ES-I3 (cell line): ENCODE data around the gene ABHD12.
"Not testable (repeated sequence)": the region's sequence is repeated elsewhere in the genome, so short reads cannot be mapped to it uniquely, and the experiment has no call there.

ENCODE experiments used
- H3K36me3 ChIP-seq: 2 replicates; pipeline ENCODE4 v1.6.1; 2013; ENCODE audit warnings: mild to moderate bottlenecking, low read length, control low read depth, moderate library complexity; ENCODE audit not compliant: insufficient read depth
- H3K4me1 ChIP-seq: 2 replicates; pipeline ENCODE4 v1.6.1; 2013; ENCODE audit warnings: mild to moderate bottlenecking, control low read depth, low read length; ENCODE audit not compliant: insufficient read depth
- H3K9ac ChIP-seq: 2 replicates; pipeline ENCODE4 v1.6.1; 2013; ENCODE audit warnings: low read depth, mild to moderate bottlenecking, low read length, moderate library complexity
- H3K9me3 ChIP-seq: 2 replicates; pipeline ENCODE4 v1.6.1; 2013; ENCODE audit warnings: mild to moderate bottlenecking, low read length, moderate library complexity; ENCODE audit not compliant: control insufficient read depth, insufficient read depth

ABHD12 gene

DNA sequence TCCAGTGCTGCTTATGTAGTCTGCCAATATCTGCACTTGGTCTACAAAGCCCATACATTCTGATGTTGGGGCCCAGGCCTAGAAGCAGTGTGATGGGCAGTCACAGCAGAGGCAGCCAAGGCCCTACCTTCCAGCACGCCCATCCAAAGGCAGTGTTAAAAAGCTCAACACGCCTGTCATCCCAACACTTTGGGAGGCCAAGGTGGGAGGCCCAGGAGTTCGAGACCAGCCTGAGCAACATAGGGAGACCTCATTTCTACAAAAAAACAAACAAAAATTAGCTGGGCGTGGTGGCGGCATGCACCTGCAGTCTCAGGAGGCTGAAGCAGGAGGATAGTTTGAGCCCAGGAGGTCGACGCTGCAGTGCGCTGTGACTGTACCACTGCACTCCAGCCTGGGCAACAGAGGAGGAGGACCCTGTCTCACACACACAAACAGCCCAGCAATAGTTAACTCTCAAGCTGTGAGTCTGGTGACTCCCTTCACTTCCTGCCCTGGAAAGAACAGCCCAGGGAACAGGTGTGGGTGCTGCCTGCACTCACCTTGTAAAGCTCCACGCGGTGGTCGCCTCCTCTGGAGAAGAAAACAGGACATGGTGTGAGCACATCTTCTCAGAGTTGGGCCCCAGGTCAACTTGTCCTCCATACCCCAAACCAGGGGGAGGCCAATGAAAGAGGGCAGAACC lies 74.0 kb downstream of the ABHD12 start:
- no peaks in the 10 kb centered on the region for H3K4me1 ChIP-seq
- H3K9me3 ChIP-seq = no peaks in the 10 kb centered on the region
- H3K36me3 ChIP-seq = peaks cover under 1% of the 10 kb centered on the region; the same call in 1 of the 2 replicates
- H3K9ac ChIP-seq = no peak overlapping the region

DNA sequence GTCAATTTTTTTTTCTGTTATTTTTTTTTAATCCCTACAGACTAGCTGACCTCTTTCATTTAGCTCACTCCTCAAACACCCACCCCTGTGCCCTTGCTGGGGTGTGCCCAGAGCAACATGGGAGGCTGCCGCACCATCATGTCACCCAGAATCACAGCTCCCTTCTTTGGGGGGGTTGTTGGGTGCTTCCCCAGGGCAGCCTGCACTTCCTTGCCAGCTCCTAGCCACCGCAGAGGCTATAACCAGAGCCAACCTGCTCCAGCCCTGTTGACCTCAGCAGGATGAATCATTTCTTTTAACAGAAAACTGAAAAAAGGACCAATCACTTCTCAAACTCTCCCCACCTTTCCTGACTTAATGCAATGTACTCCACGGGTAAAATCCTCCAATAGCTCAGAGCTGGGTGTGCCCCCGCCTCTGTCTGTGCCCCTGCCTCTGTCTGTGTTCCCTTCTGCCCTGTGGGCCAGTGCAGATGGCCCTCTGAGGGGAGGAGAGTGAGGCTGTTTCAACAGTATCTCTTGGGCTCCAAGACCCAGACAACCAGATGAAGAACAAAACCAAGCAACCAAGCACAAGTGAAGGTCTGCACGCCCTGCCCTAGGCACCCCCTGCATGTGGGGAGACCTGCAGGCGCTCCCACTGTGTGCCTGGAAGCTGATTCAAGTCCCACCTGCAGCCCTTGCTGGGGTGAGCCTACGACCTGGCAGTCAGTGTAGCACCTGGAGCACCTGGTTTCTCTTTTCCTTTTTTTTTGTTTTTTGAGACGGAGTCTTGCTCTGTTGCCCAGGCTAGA lies 75.0 kb downstream of the ABHD12 start:
- Histone ChIP-seq H3K36me3 (no peaks in the 10 kb centered on the region), H3K9me3 (no peaks in the 10 kb centered on the region), H3K4me1 (peaks cover 8% of the 10 kb centered on the region), H3K9ac (no peak overlapping the region)

DNA sequence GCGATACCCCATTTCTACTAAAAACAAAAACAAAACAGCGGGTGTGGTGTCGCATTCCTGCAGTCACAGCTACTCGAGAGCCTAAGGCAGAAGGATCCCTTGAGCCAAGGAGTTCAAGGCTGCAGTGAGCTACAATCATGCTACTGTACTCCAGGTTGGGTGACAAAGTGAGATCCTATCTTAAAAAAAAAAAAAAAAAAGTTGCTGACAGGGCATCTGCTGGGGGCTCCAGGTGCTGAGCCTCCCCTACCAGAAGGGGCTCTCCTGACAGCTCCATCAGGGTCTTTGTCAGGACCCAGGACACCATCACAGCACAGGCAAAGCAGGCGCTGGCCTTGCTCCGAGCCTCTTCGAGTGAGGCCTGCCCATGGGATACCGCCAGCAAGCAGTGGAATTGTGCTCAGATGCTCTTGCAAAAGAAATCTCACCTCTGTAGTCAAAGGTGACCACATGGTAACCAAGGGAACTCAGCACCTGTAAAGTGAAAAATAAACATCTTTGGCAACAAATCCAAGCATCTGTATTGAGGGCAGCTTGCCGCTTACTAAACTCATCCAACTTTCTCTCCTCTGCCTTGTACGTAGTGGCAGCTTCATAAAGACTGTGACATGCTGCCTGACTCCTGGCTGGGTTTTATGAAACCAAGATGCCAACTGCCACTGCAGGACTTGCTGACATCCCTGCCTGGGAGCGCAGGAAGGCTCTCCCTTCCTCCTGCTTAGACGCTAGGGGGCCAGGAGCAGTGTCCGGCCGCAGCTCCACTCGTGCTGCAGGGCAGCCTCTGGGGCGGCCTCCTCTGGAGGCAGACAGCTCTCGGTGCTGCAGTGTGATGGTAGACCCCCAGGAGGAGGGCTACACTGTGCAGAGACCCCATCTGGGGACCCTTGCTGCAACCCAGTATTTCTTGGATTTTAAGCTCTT lies 75.9 kb downstream of the ABHD12 start:
- Histone ChIP-seq H3K9me3 (no peaks in the 10 kb centered on the region), H3K36me3 (no peaks in the 10 kb centered on the region), H3K4me1 (peaks cover 15% of the 10 kb centered on the region), H3K9ac (no peak overlapping the region)

DNA sequence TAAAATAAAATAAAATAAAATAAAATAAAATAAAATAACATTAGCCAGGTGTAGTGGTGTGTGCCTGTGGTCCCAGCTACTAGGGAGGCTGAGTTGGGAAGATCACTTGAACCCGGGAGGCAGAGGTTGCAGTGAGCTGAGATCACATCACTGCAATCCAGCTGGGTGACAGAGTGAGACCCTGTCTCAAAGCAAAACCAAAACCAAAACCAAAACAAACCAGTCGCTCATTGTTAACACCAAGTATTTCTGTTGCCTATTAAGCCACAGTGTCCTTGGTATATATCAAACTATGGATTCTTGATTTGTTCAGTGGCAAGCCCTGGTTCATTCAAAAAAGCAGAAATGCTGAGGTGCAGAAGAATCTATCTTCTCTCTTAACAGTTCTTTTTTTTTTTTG lies 77.0 kb downstream of the ABHD12 start:
- Histone ChIP-seq H3K36me3 (no peaks in the 10 kb centered on the region), H3K4me1 (peaks cover 16% of the 10 kb centered on the region), H3K9ac (no peak overlapping the region), H3K9me3 (no peaks in the 10 kb centered on the region)

DNA sequence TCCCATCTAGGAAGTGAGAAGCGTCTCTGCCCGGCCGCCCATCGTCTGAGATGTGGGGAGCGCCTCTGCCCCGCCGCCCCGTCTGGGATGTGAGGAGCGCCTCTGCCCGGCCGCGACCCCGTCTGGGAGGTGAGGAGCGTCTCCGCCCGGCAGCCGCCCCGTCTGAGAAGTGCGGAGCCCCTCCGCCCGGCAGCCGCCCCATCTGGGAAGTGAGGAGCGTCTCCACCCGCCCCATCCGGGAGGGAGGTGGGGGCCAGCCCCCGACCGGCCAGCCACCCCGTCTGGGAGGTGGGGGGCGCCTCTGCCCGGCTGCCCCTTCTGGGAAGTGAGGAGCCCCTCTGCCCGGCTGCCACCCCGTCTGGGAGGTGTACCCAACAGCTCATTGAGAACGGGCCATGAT lies 77.9 kb downstream of the ABHD12 start:
- H3K4me1 ChIP-seq = peaks cover 16% of the 10 kb centered on the region
- not testable (repeated sequence) for H3K36me3 ChIP-seq, H3K9ac ChIP-seq

DNA sequence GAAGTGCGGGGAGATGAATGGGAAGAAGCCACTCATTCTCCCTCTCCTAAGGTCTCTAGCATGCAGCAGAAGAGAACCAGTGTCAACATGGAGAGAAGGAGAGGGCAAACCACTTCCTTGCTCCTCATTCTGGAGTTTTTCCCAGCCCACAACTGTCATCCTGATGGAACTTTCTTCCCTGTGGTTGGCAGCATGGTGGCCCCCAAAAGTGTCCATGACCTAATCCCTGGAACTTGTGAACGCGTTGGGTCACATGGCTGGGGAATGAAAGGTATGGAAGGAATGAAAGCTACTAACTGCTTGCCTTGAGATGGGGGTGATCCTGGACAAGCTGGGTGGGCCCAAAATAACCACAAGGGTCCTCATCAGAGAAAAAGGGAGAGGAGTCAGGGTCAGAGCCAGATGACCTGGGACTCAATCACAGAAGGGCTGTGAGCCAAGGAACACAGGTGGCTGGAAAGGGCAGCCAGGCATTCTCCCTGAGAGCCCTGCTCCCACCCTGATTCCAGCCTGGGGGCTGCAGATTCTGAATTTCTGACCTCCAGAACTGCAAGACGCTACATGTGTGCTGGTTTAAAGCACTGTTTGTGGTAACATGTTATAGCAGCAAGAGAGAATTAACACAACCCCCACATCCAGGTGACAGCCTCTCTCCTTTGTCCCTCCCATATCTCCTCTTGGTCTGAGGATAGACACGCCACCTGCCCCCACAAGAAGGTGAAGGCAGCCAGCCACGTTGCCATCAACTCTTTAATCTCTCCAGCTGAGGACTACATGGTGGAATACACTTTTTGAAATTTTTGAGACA lies 79.5 kb downstream of the ABHD12 start:
- Histone ChIP-seq H3K9me3 (no peaks in the 10 kb centered on the region), H3K36me3 (no peaks in the 10 kb centered on the region), H3K4me1 (peaks cover 16% of the 10 kb centered on the region), H3K9ac (no peak overlapping the region)

More for the DNA sequence above, 77.9 kb downstream of the ABHD12 start:
- H3K9me3 ChIP-seq = not testable (repeated sequence)

DNA sequence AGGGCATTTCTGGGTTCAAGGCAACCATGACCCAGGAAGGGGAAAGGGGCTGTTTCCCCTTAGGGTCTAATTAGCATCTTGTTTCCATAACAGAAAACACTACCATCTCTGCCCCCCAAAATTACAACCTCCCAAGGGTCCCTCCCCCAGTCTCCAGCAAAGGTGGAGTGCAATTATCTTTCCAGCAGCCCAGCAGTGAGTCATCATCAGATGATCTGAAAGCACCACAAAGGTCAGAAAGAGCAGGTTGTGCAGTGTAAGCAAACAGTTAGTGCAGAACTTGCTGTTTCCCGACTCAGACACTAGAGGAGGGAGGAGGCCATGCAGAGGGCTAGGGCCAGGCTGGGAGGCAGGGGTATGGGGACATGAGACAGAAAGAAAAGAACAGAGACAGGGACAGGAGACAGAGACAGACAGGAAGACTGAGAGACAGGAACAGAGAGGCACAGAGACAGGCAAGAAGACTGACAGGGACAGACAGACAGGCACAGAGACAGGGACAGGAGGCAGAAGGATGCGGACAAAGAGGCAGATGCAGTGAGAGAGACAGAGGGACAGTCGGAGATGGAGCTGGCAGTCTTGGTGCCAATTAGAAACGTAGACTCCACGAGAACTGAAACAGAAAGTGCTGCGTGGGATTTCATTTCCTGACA lies 80.2 kb downstream of the ABHD12 start:
- Histone ChIP-seq H3K9me3 (no peaks in the 10 kb centered on the region), H3K9ac (no peak overlapping the region), H3K36me3 (no peaks in the 10 kb centered on the region), H3K4me1 (peaks cover 16% of the 10 kb centered on the region)

DNA sequence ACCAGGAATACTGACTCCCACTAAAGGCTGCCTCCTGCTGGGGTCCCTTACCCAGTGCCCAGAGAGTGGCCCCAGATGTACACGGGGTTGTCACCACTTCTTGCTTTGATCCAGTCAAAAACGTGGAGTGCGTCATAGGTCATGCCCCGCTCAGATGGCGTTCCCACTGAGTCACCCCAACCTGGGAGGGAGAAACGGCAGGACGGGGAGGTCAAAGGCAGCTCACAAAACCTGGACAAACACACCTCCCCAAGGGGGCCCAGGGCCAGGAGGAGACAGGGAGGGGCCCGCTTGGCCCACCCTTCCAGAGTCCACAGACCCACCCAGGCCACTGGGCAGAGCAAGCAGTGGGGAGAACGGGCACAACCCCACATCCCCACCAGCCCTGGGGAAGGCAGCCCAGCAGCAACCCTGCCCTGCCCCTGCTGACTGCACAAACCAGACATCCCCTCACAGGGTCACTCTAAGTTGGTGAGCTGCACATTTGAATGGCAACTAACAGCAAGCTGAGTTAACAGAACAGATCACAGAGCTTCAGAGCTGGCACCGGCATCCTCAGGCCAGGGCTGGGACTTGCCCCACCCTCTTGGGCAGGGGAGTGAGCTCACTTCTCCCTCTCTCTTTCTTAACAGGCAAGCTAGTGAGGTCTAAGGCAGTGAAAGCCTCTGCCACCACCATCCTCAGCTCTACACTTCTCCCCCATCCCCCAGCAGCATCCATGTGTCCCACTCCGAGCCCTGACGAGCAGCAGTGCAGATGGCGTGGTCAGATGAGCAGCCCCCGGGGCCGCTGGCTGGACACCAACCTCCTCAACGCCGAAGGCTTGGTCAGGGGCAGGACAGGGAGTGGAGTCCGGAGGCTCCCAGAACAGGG lies 81.0 kb downstream of the ABHD12 start:
- peaks cover 16% of the 10 kb centered on the region for H3K4me1 ChIP-seq
- no peaks in the 10 kb centered on the region for H3K36me3 ChIP-seq
- no peaks in the 10 kb centered on the region for H3K9me3 ChIP-seq
- H3K9ac ChIP-seq = no peak overlapping the region

DNA sequence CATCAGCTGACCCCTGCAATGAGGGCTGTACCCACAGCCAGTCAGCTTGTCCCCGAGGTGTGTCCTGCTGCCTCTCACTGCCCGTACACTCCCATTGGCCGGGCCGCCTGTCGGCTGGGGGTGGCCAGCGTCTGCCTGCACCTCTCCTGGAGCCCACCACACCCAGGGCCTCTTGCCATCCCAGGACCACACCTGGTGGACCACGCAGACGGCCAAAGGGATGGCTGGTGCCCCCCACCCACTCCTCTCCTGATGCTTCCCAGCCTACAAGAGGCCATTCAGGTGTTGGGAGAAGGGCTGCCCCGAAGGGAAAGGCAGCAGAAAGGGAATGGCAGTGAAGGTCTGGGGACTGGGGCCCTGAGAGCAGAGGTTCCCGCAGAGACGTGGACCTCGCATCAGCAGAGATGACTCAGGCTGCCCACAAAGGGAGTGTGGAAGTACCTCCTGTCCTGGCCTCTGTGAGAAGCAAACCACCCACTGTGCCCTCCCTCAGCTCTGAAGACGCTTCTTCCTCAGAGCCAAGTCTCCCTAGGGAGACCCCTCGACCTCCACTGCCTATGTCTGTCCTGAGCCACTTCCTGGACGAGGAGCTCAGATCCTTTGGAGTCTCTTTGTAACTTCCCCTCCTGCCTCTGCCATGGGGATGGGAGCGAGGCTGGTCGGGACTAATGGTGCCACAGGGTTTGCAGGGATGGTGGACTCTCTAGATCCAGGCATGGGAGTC lies 81.8 kb downstream of the ABHD12 start:
- Histone ChIP-seq H3K9ac (no peak overlapping the region), H3K36me3 (no peaks in the 10 kb centered on the region), H3K9me3 (no peaks in the 10 kb centered on the region), H3K4me1 (peaks cover 16% of the 10 kb centered on the region)

DNA sequence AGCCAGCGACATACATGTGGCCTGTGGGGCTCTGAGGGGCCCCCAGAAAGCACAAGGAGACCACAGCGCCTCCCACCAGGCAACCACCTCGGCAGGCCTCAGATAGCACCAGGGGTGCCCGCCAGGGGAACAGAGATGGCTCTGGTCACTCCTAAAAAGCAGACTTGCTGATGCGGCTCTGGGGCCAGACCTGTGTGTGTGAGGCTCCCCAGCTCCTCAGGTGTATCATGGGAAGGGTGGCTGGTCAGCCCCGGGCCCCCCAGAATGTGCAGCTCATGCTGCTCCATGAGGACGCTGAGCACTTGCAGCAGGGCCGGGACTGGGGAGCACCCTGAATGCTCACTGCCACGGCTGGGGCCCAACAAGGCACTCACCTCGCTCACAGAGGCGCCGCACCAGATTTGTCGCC lies 82.5 kb downstream of the ABHD12 start:
- Histone ChIP-seq H3K9me3 (no peaks in the 10 kb centered on the region), H3K9ac (no peak overlapping the region), H3K4me1 (peaks cover 16% of the 10 kb centered on the region), H3K36me3 (no peaks in the 10 kb centered on the region)

DNA sequence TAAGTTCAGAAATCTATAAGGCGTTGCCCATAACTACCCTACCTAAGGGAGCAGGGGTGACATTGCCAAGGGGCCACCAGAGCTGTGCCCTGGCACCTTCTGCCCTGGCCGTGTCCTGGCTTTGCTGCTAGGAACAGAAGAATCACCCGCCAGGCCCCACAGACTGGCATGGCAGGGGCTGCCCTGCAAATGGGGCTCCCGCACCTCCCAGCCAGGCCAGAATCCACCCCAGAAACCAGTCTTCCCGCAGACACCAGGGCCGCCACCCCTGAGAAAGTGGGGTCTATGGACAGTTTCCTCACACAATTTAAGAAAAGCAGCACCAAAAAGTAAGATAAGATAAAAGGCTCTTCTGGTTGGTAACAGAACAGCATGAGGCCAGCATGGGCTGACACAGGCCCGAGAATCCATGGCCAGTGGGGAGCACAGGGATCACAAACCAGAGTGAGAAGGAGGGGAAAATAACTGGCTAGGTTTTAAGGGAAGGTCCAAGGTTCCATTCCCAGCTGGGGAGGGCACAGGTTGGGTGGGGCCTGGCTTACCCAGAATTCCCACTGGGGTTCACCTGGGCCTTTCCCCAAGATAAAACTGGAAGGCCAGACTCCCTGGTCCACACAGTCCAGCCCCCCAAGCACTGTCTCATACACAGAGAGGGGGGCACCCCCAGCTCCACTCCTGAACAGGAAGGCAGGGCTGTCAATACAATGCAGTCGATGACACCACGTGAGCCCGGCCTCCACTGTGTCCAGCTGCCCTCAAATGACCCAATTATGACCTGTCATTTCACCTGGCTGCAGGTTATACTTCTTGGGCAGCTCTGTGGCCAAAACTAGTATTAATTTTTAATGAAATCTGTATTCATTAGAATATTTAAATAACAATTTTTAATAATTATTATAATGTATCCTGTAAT lies 83.4 kb downstream of the ABHD12 start:
- Histone ChIP-seq H3K36me3 (no peaks in the 10 kb centered on the region), H3K4me1 (peaks cover 16% of the 10 kb centered on the region), H3K9ac (no peak overlapping the region), H3K9me3 (no peaks in the 10 kb centered on the region)
